H1 (cell line): Measurements from ENCODE around the gene MRPS16. TPM values are rescaled to one million over a fixed set of nuclear protein-coding genes. Genes with fewer than 3 reads are reported as not detected.

ENCODE experiments used
- PHF8 ChIP-seq: fragments of 200-600 bp; sonication (generic); conservative IDR thresholded peaks from 2 replicates; pipeline ENCODE4 v1.7.1; 2012; ENCODE audit warnings: low read depth, mild to moderate bottlenecking, inconsistent platforms, low read length, moderate library complexity
- RAD21 ChIP-seq, 2 experiments: IDR thresholded peaks in 1 of 2; conservative IDR thresholded peaks in 1 of 2; 2 replicates each; pipeline ENCODE4 v1.6.1; 2011; ENCODE audit warnings: low read depth in 2 of 2, low read length in 2 of 2, improper control_type of control experiment in 1 of 2, inconsistent platforms in 1 of 2, mild to moderate bottlenecking in 1 of 2, moderate library complexity in 1 of 2
- RXRA ChIP-seq: IDR thresholded peaks from 2 replicates; pipeline ENCODE4 v1.6.1; 2011; ENCODE audit warnings: low read depth, mild to moderate bottlenecking, low read length, moderate library complexity; ENCODE audit not compliant: insufficient read depth
- SIX5 ChIP-seq: IDR thresholded peaks from 2 replicates; pipeline ENCODE4 v1.6.1; 2011; ENCODE audit warnings: mild to moderate bottlenecking, low read depth, low read length
- polyA plus RNA-seq, 7 experiments: library from polyadenylated mRNA; depleted of rRNA in 3 of 7; stranded (reverse) in 5 of 7; unstranded in 2 of 7; fragments of >200 nt in 5 of 7; fragments of 200-250 nt in 2 of 7; gene quantifications; 1 replicate in 5 of 7; 2 replicates in 1 of 7; 4 replicates in 1 of 7; pipeline versions ENCODE4 v1.2.1 to v1.2.3, GENCODE V29; 2011 to 2013; ENCODE audit warnings: missing spikeins in 2 of 7, mixed read lengths in 2 of 7
- total RNA-seq: library from RNA; stranded (reverse); fragmentation: NEBNext Ultra II Directional; extraction: Animal tissue kit (Norgen Biotek cat#: 25700); gene quantifications from 2 replicates; pipeline ENCODE4 v1.2.1, GENCODE V29; 2021

The MRPS16 gene
- total and polyA plus RNA-seq, 2 of the 8 experiments (the other 6 are each of a cell fraction or from before 2014, with no cell fraction given), result 125 to 203 TPM

- TF ChIP-seq RAD21 (IDR thresholded peaks at IDR 0.05 in 1 of 2, conservative IDR thresholded peaks at IDR 0.05 in 1 of 2; ENCODE audit: low read depth in 2 of 2, low read length in 2 of 2) (no peak), PHF8 (no peak), RXRA (no peak), SIX5 (no peak)
- TF ChIP-seq, all 59 proteins: peak for 0
Observed at GRCh38 chr10:73281097-73281496, 28.7 kb upstream of the MRPS16 start (continued).
